HepG2 (cell line): Measurements from ENCODE around the gene GSTM2. TPM values are rescaled to one million over a fixed set of nuclear protein-coding genes. Genes with fewer than 3 reads are reported as not detected.

Source experiments
- ARNT ChIP-seq: fragments of 450-650 bp; IDR thresholded peaks from 2 replicates; pipeline ENCODE4 v1.6.1; 2017
- ATAD3A ChIP-seq: sonication (generic); formaldehyde crosslinking; IDR thresholded peaks from 2 replicates; pipeline ENCODE4 v1.4.0; 2020; ENCODE audit warnings: missing genetic modification reagents
- ATF7-NPFF ChIP-seq: sonication (generic); formaldehyde crosslinking; IDR thresholded peaks from 2 replicates; pipeline ENCODE4 v1.8.1; 2023; ENCODE audit warnings: mild to moderate bottlenecking, low read depth, missing genetic modification reagents, moderate library complexity
- BORCS8-MEF2B ChIP-seq: sonication (generic); formaldehyde crosslinking; IDR thresholded peaks from 2 replicates; pipeline ENCODE4 v1.8.0; 2022; ENCODE audit warnings: mild to moderate bottlenecking, missing genetic modification reagents
- DNMT3B ChIP-seq: conservative IDR thresholded peaks from 2 replicates; pipeline ENCODE4 v1.6.1; 2016; ENCODE audit warnings: missing biosample characterization, control low read depth
- KAT2B ChIP-seq: fragments of 150-350 bp; IDR thresholded peaks from 2 replicates; pipeline ENCODE4 v1.6.1; 2014; ENCODE audit warnings: low read depth, low read length, borderline replicate concordance
- KDM4B ChIP-seq: sonication (generic); formaldehyde crosslinking; IDR thresholded peaks from 2 replicates; pipeline ENCODE4 v1.4.0; 2020; ENCODE audit warnings: missing genetic modification reagents
- KLF9 ChIP-seq: IDR thresholded peaks from 2 replicates; pipeline ENCODE4 v1.6.1; 2016; ENCODE audit warnings: low read depth
- NFIC ChIP-seq: IDR thresholded peaks from 2 replicates; pipeline ENCODE4 v1.6.1; 2012; ENCODE audit warnings: mild to moderate bottlenecking, low read length, inconsistent platforms
- RFX3 ChIP-seq: IDR thresholded peaks from 2 replicates; pipeline ENCODE4 v1.6.1; 2016; ENCODE audit warnings: missing biosample characterization, missing genetic modification reagents
- SIN3A ChIP-seq: IDR thresholded peaks from 2 replicates; pipeline ENCODE4 v1.6.1; 2011; ENCODE audit warnings: low read depth, mild to moderate bottlenecking, control low read depth, low read length, borderline replicate concordance
- ZBTB43 ChIP-seq: sonication (generic); formaldehyde crosslinking; conservative IDR thresholded peaks from 2 replicates; pipeline ENCODE4 v1.4.0; 2020; ENCODE audit warnings: missing genetic modification reagents
- ZFP36L1 ChIP-seq: sonication (generic); formaldehyde crosslinking; IDR thresholded peaks from 2 replicates; pipeline ENCODE4 v1.8.0; 2022; ENCODE audit warnings: mild to moderate bottlenecking, missing genetic modification reagents, moderate library complexity
- ZMAT3 ChIP-seq: sonication (generic); formaldehyde crosslinking; conservative IDR thresholded peaks from 2 replicates; pipeline ENCODE4 v1.7.0; 2021; ENCODE audit warnings: missing genetic modification reagents
- ZNF350 ChIP-seq: sonication (generic); formaldehyde crosslinking; IDR thresholded peaks from 2 replicates; pipeline ENCODE4 v1.4.0; 2020; ENCODE audit warnings: mild to moderate bottlenecking, low read depth, missing genetic modification reagents, borderline replicate concordance
- ZNF501 ChIP-seq: sonication (generic); formaldehyde crosslinking; IDR thresholded peaks from 2 replicates; pipeline ENCODE4 v1.5.1; 2020; ENCODE audit warnings: mild to moderate bottlenecking, moderate library complexity, missing genetic modification reagents
- ZNF614 ChIP-seq: IDR thresholded peaks from 2 replicates; pipeline ENCODE4 v1.6.1; 2018; ENCODE audit warnings: missing biosample characterization, missing genetic modification reagents, inconsistent platforms, borderline replicate concordance
- ZNF672 ChIP-seq: sonication (generic); formaldehyde crosslinking; IDR thresholded peaks from 2 replicates; pipeline ENCODE4 v1.8.1; 2022; ENCODE audit warnings: missing genetic modification reagents
- ZNF768 ChIP-seq: sonication (generic); formaldehyde crosslinking; IDR thresholded peaks from 2 replicates; pipeline ENCODE4 v1.4.0; 2020; ENCODE audit warnings: missing genetic modification reagents
- ZNF790 ChIP-seq: sonication (generic); formaldehyde crosslinking; IDR thresholded peaks from 2 replicates; pipeline ENCODE4 v1.8.0; 2022; ENCODE audit warnings: missing genetic modification reagents, mild to moderate bottlenecking, borderline replicate concordance
- ZSCAN29 ChIP-seq: sonication (generic); formaldehyde crosslinking; conservative IDR thresholded peaks from 2 replicates; pipeline ENCODE4 v1.4.0; 2020; ENCODE audit warnings: mild to moderate bottlenecking, missing genetic modification reagents
- polyA plus RNA-seq, 8 experiments: library from polyadenylated mRNA; depleted of rRNA in 3 of 8; stranded (reverse) in 7 of 8; unstranded in 1 of 8; fragments of >200 nt; fragmentation: Illumina TruSeq in 4 of 8; extraction: Trizol in 4 of 8; gene quantifications; 2 replicates each; pipeline versions ENCODE4 v1.2.1 to v1.2.3, GENCODE V29; 2011 to 2016; ENCODE audit warnings: low read depth in 4 of 8, missing spikeins in 1 of 8, mixed read lengths in 1 of 8; ENCODE audit not compliant: insufficient read depth in 1 of 8
- total RNA-seq, 5 experiments: library from RNA; depleted of rRNA; stranded (reverse); fragments of >200 nt; fragmentation: Illumina TruSeq; extraction: Trizol; gene quantifications; 2 replicates each; pipeline ENCODE4 v1.2.3, GENCODE V29; 2016; ENCODE audit warnings: low read depth in 1 of 5
- TF ChIP-seq, protein P1 (sequence below): sonication (generic); formaldehyde crosslinking; IDR thresholded peaks from 2 replicates; pipeline ENCODE4; 2020; ENCODE audit warnings: missing genetic modification reagents, mild to moderate bottlenecking, borderline replicate concordance
- TF ChIP-seq, protein P2 (sequence below): sonication (generic); formaldehyde crosslinking; IDR thresholded peaks from 2 replicates; pipeline ENCODE4 v1.8.0; 2022; ENCODE audit warnings: missing genetic modification reagents, low read depth, mild to moderate bottlenecking, borderline replicate concordance
- TF ChIP-seq, protein P3 (sequence below): sonication (generic); formaldehyde crosslinking; IDR thresholded peaks from 2 replicates; pipeline ENCODE4 v1.8.0; 2022; ENCODE audit warnings: missing genetic modification reagents, mild to moderate bottlenecking, moderate library complexity, borderline replicate concordance

The GSTM2 gene
- total and polyA plus RNA-seq, 2 of the 13 experiments (the other 11 are each of a cell fraction or from before 2014, with no cell fraction given), result 7.0 to 15.0 TPM

DNA sequence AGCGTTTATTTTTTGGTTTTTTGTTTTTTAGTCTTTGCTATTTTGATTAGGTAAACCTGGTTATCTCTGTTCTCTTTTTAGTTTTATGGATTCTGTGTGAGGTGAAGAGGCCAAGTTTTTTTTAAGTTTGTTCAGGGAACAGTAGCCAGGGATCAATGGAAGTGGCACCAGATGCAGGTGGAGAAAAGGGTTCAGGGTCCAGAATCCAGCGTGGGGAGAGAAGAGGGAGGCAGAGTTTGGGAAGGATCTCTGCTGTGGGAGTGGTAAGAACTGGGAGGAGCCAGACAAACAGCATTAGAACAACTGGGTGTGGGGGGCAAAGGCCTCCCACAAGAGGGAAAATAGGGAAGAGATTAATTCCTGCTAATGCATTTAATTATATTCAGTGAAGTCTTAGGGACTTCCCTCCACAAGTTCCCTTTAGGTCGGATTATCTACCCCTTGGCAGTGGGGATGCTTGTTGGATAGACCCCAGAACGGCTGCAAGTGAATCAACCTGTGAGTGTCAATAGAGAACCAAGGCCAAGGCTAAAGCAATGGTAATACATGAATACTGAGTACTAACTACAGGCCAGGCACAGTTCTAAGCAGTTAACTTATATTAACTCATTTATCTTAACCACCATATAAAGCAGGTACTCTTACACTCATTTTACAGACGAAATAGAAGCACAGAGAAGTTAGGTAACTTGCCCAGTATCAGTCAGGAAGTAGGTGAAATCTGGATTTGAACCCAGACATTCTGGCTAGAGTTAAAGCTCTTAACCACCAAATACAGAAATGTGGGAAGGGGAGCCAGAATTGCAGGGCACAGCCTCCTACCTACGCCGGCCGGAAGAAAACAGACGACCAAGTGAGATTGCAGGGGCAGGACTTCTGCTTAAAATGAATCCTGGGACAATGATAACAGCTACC, 48.9 kb upstream of the GSTM2 start (continued):
- TF ChIP-seq ZNF790, result no peak
- no peak for TF ChIP-seq DNMT3B (CRISPR knock-in tag)
- no peak for TF ChIP-seq ZNF672 (CRISPR knock-in tag)
- no peak for TF ChIP-seq ZNF768 (CRISPR knock-in tag)
- TF ChIP-seq, protein P1, sequence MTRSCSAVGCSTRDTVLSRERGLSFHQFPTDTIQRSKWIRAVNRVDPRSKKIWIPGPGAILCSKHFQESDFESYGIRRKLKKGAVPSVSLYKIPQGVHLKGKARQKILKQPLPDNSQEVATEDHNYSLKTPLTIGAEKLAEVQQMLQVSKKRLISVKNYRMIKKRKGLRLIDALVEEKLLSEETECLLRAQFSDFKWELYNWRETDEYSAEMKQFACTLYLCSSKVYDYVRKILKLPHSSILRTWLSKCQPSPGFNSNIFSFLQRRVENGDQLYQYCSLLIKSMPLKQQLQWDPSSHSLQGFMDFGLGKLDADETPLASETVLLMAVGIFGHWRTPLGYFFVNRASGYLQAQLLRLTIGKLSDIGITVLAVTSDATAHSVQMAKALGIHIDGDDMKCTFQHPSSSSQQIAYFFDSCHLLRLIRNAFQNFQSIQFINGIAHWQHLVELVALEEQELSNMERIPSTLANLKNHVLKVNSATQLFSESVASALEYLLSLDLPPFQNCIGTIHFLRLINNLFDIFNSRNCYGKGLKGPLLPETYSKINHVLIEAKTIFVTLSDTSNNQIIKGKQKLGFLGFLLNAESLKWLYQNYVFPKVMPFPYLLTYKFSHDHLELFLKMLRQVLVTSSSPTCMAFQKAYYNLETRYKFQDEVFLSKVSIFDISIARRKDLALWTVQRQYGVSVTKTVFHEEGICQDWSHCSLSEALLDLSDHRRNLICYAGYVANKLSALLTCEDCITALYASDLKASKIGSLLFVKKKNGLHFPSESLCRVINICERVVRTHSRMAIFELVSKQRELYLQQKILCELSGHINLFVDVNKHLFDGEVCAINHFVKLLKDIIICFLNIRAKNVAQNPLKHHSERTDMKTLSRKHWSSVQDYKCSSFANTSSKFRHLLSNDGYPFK (CRISPR knock-in tag), result no peak
- TF ChIP-seq ZNF350 (CRISPR knock-in tag), result no peak
- no peak for TF ChIP-seq ATAD3A
- TF ChIP-seq SIN3A, result no peak
- no peak for TF ChIP-seq KAT2B
- TF ChIP-seq, protein P2, sequence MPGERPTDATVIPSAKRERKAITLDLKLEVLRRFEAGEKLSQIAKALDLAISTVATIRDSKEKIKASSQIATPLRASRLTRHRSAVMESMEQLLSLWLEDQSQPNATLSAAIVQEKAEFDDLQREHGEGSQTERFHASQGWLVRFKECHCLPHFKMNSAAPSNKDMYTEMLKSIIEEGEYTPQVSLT (CRISPR knock-in tag), result no peak
- no peak for TF ChIP-seq ATF7-NPFF (CRISPR knock-in tag)
- TF ChIP-seq BORCS8-MEF2B (CRISPR knock-in tag), result no peak
- no peak for TF ChIP-seq ZBTB43 (CRISPR knock-in tag)
- TF ChIP-seq ZFP36L1, result no peak
- no peak for TF ChIP-seq RFX3 (CRISPR knock-in tag)
- no peak for TF ChIP-seq ZNF501 (CRISPR knock-in tag)
- TF ChIP-seq ZSCAN29 (CRISPR knock-in tag), result peak; percentile 58; the same call in 1 of the 2 replicates
- TF ChIP-seq KDM4B (CRISPR knock-in tag), result no peak
- TF ChIP-seq, protein P3, sequence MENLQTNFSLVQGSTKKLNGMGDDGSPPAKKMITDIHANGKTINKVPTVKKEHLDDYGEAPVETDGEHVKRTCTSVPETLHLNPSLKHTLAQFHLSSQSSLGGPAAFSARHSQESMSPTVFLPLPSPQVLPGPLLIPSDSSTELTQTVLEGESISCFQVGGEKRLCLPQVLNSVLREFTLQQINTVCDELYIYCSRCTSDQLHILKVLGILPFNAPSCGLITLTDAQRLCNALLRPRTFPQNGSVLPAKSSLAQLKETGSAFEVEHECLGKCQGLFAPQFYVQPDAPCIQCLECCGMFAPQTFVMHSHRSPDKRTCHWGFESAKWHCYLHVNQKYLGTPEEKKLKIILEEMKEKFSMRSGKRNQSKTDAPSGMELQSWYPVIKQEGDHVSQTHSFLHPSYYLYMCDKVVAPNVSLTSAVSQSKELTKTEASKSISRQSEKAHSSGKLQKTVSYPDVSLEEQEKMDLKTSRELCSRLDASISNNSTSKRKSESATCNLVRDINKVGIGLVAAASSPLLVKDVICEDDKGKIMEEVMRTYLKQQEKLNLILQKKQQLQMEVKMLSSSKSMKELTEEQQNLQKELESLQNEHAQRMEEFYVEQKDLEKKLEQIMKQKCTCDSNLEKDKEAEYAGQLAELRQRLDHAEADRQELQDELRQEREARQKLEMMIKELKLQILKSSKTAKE (CRISPR knock-in tag), result no peak
- TF ChIP-seq ZNF614, result 0 out of 2 replicates have a peak, but pooled peaks have one; percentile 11
- no peak for TF ChIP-seq ARNT
- TF ChIP-seq KLF9 (CRISPR knock-in tag), result no peak
- no peak for TF ChIP-seq ZMAT3
- no peak for TF ChIP-seq NFIC
